ENCODE results near the gene ACRV1.

Gene ACRV1

DNA sequence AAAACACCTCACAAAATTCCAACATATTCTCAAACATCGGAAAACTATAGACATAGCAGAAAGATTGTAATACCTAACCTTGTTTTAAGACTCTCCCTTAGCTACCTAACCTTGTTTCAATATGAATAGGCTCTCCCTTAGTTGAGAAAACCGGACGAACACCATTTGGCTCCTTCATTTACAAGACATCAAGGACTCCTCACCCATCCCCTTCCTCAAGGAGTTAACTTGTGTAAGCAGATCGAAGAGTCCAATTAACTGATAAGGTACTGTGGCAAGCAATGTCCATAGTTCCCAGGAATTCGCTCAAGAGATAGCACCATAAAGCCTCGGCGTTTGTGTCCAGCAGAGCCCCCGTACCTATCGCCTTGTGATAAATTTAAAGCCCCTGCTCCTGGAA lies 4.6 kb upstream of the ACRV1 start:
- H3K9me3 ChIP-seq: no peaks in the 10 kb centered on the region
- H3K36me3 ChIP-seq (replicated peaks): no peaks in the 10 kb centered on the region
- H3K4me3 ChIP-seq: no peak overlapping the region
- H3K27me3 ChIP-seq (ENCODE audit: low read depth): no peaks in the 10 kb centered on the region
- in situ Hi-C loops (cut with MboI; ENCODE audit: low sequenced_read_pairs): loop anchor here (25.0 kb wide), 1 partner anchor 177 kb away; no protein-coding TSS in a partner anchor
- no peaks in the 10 kb centered on the region for H3K4me1 ChIP-seq
- DNase-seq (ENCODE audit: low spot score in 2 of 2): no peak

DNA sequence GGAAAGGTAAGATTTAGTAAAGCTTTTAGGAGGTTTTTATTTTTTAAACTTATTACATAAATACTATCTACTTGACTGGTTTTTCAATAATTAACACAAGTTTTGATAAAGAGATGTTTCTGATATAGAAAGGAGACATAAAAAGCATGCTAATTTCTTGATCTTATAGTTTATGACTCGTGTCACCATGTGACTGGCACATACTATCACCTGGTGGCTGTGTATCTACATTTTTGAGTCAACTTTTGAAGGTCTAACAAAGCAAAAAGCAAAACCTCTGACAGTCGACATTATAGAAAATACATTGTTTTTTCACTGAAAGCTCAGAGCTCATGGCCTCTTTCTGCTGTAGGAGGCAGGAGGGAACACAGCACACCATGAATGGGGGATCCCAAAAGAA lies 810 bp downstream of the ACRV1 start:
- H3K4me1 ChIP-seq: no peaks in the 10 kb centered on the region
- peaks cover 27% of the 10 kb centered on the region for H3K36me3 ChIP-seq (replicated peaks)
- in situ Hi-C loops (cut with MboI; ENCODE audit: low sequenced_read_pairs): loop anchor here (25.0 kb wide), 1 partner anchor 182 kb away; no protein-coding TSS in a partner anchor
- no peak overlapping the region for H3K4me3 ChIP-seq
- H3K27me3 ChIP-seq (ENCODE audit: low read depth): no peaks in the 10 kb centered on the region
- DNase-seq (ENCODE audit: low spot score in 2 of 2): no peak
- H3K9me3 ChIP-seq: no peaks in the 10 kb centered on the region

DNA sequence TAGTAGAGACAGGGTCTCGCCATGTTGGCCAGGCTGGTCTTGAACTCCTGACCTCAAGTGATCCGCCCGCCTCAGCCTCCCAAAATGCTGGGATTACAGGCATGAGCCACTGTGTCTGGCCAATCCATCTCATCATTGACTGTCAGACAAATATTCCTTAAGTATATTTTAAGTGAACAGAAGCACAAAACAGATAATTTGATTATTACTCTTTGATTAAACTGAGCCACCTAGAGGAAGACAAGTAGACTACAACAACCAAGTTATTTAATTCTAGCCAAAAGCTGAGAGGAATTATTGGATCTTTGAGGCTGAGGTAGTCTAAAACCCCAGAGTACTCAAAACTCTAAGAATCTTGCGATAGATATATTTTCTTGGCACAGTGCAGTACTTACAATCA lies 1.2 kb downstream of the ACRV1 start:
- no peak for DNase-seq (ENCODE audit: low spot score in 2 of 2)
- Histone ChIP-seq H3K36me3 (replicated peaks) (peaks cover 27% of the 10 kb centered on the region), H3K9me3 (no peaks in the 10 kb centered on the region), H3K27me3 (ENCODE audit: low read depth) (no peaks in the 10 kb centered on the region), H3K4me3 (no peak overlapping the region), H3K4me1 (no peaks in the 10 kb centered on the region)
- in situ Hi-C loops (cut with MboI; ENCODE audit: low sequenced_read_pairs): loop anchor here (25.0 kb wide), 1 partner anchor 183 kb away; no protein-coding TSS in a partner anchor

DNA sequence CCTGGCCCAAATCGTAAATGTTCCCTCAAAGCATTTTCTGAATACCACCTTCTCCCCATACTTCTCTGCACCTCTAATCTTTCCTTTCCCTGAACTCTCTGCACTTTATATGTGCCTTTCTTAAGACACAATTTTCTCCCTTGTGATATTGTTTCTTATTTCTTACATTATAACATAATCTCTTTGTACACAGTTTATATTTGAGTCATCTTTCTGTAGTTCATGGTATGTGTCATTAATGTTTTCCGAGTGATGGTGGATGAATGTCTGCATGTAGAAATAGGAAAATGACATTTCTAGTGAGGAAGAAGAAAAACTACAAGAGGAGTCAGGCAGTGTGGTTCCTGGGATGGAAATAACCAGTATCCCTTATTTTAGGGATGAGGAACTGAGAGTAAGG lies 5.5 kb downstream of the ACRV1 start:
- Histone ChIP-seq H3K9me3 (no peaks in the 10 kb centered on the region), H3K27me3 (ENCODE audit: low read depth) (no peaks in the 10 kb centered on the region), H3K4me1 (no peaks in the 10 kb centered on the region), H3K4me3 (no peak overlapping the region), H3K36me3 (replicated peaks) (peaks cover 34% of the 10 kb centered on the region)
- in situ Hi-C loops (cut with MboI; ENCODE audit: low sequenced_read_pairs): loop anchor here (25.0 kb wide), 1 partner anchor 187 kb away; no protein-coding TSS in a partner anchor
- DNase-seq (ENCODE audit: low spot score in 2 of 2): no peak

GRCh38 chr11:125674210-125674609 lies 6.4 kb downstream of the ACRV1 start:
- peaks cover 34% of the 10 kb centered on the region for H3K36me3 ChIP-seq (replicated peaks)
- no peak overlapping the region for H3K4me3 ChIP-seq
- no peaks in the 10 kb centered on the region for H3K9me3 ChIP-seq
- in situ Hi-C loops (cut with MboI; ENCODE audit: low sequenced_read_pairs): no loop called here
- no peak for DNase-seq (ENCODE audit: low spot score in 2 of 2)
- no peaks in the 10 kb centered on the region for H3K27me3 ChIP-seq (ENCODE audit: low read depth)
- no peaks in the 10 kb centered on the region for H3K4me1 ChIP-seq

DNA sequence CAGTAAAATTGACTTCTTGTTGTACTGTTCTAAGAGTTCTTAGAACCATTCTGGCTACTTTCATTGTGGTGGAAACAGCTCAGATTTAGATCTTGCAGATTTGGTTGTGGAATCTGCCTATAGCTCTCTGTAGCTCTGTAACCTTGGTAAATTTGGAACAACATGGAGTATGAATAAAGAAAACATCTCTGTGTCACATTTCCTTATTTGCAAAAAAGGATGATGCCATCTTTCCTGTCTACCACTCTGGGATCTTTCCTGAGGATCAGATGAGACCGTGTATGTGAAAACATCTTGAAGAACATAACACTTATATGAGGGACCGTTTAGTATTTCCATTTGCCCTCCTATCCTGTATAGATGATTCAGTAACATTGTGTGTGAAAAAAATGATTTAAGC lies 9.1 kb downstream of the ACRV1 start:
- Histone ChIP-seq H3K4me1 (no peaks in the 10 kb centered on the region), H3K27me3 (ENCODE audit: low read depth) (no peaks in the 10 kb centered on the region), H3K4me3 (no peak overlapping the region), H3K36me3 (replicated peaks) (peaks cover 19% of the 10 kb centered on the region), H3K9me3 (no peaks in the 10 kb centered on the region)
- in situ Hi-C loops (cut with MboI; ENCODE audit: low sequenced_read_pairs): no loop called here
- no peak for DNase-seq (ENCODE audit: low spot score in 2 of 2)

- H3K36me3 ChIP-seq (replicated peaks): peaks cover 17% of the 10 kb centered on the region
- no peak overlapping the region for H3K4me3 ChIP-seq
- in situ Hi-C loops (cut with MboI; ENCODE audit: low sequenced_read_pairs): no loop called here
Observed at GRCh38 chr11:125670172-125670571, 10.5 kb downstream of the ACRV1 start.

DNA sequence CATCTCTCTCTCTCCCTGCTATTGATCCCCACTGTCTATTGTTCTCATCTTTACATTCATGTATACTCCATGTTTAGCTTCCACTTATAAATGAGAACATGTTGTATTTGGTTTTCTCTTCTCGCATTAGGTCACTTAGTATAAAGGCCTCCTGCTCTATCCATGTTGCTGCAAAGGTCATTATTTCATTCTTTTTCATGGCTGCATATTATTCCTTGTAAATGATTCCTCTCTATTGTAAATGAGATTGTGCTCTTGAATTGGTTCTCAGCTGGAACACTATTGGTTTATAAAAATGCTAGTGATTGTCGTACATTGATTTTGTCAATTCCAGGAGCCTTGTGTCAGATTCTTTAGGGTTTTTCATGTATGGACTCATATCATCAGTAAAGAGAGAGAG lies 13.5 kb downstream of the ACRV1 start:
- Histone ChIP-seq H3K4me3 (no peak overlapping the region), H3K36me3 (replicated peaks) (peaks cover 34% of the 10 kb centered on the region), H3K9me3 (no peaks in the 10 kb centered on the region), H3K4me1 (no peaks in the 10 kb centered on the region), H3K27me3 (ENCODE audit: low read depth) (no peaks in the 10 kb centered on the region)
- DNase-seq (ENCODE audit: low spot score in 2 of 2): no peak
- in situ Hi-C loops (cut with MboI; ENCODE audit: low sequenced_read_pairs): no loop called here

More at GRCh38 chr11:125670172-125670571, 10.5 kb downstream of the ACRV1 start:
- Histone ChIP-seq H3K4me1 (no peaks in the 10 kb centered on the region), H3K9me3 (no peaks in the 10 kb centered on the region), H3K27me3 (ENCODE audit: low read depth) (no peaks in the 10 kb centered on the region)
- DNase-seq (ENCODE audit: low spot score in 2 of 2): no peak

DNA sequence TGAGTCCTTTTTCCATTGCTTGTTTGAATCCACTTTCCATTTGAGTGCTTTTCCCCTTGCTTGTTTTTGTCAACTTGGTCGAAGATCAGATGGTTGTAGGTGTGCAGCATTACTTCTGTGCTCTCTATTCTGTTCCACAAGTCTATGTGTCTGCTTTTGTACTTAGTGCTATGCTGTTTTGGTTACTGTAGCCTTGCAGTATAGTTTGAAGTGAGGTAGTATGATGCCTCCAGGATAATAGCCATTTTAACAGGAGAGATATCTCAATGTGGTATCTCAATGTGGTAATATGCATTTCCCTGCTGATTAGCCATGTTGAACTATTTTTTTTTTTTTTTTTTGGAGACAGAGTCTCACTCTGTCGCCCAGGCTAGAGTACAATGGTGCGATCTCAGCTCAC lies 16.7 kb downstream of the ACRV1 start:
- Histone ChIP-seq H3K36me3 (replicated peaks) (peaks cover 30% of the 10 kb centered on the region), H3K4me3 (no peak overlapping the region), H3K9me3 (no peaks in the 10 kb centered on the region), H3K4me1 (no peaks in the 10 kb centered on the region), H3K27me3 (ENCODE audit: low read depth) (no peaks in the 10 kb centered on the region)
- DNase-seq (ENCODE audit: low spot score in 2 of 2): no peak
- in situ Hi-C loops (cut with MboI; ENCODE audit: low sequenced_read_pairs): no loop called here

DNA sequence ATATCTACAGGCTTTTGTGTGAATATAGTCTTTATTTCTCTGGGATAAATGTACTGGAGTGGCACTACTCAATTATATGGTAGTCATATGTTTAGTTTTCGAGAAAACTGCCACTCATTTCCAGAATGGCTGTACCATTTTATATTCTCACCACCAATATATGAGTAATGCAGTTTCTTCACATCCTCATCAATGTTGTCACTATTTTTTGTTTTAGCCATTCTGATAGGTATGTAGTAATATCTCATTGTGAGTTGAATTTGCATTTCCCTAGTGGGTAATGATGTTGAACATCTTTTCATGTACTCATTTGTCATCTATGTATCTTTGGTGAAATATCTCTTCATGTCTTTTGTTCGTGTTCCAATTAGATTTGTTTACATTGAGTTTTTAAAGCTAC lies 18.0 kb downstream of the ACRV1 start:
- in situ Hi-C loops (cut with MboI; ENCODE audit: low sequenced_read_pairs): no loop called here
- Histone ChIP-seq H3K9me3 (no peaks in the 10 kb centered on the region), H3K4me1 (no peaks in the 10 kb centered on the region), H3K4me3 (no peak overlapping the region), H3K27me3 (ENCODE audit: low read depth) (no peaks in the 10 kb centered on the region), H3K36me3 (replicated peaks) (peaks cover 32% of the 10 kb centered on the region)
- no peak for DNase-seq (ENCODE audit: low spot score in 2 of 2)

GRCh38 chr11:125649465-125650166 lies 31.0 kb downstream of the ACRV1 start:
- no peaks in the 10 kb centered on the region for H3K4me1 ChIP-seq
- in situ Hi-C loops (cut with MboI; ENCODE audit: low sequenced_read_pairs): loop anchor here (25.0 kb wide), 1 partner anchor 563 kb away; the partner anchor contains the start of genes FAM118B and RPUSD4
- DNase-seq (ENCODE audit: low spot score in 2 of 2): no peak
- H3K9me3 ChIP-seq: no peaks in the 10 kb centered on the region
- H3K4me3 ChIP-seq: no peak overlapping the region
- peaks cover 41% of the 10 kb centered on the region for H3K36me3 ChIP-seq (replicated peaks)
- H3K27me3 ChIP-seq (ENCODE audit: low read depth): no peaks in the 10 kb centered on the region

- Histone ChIP-seq H3K4me3 (no peak overlapping the region), H3K4me1 (no peaks in the 10 kb centered on the region), H3K9me3 (no peaks in the 10 kb centered on the region), H3K27me3 (ENCODE audit: low read depth) (no peaks in the 10 kb centered on the region), H3K36me3 (replicated peaks) (peaks cover 61% of the 10 kb centered on the region)
- no peak for DNase-seq (ENCODE audit: low spot score in 2 of 2)
- in situ Hi-C loops (cut with MboI; ENCODE audit: low sequenced_read_pairs): loop anchor here (25.0 kb wide), 1 partner anchor 566 kb away; the partner anchor contains the start of genes FAM118B and RPUSD4
Observed at GRCh38 chr11:125645871-125646270, 34.8 kb downstream of the ACRV1 start.

DNA sequence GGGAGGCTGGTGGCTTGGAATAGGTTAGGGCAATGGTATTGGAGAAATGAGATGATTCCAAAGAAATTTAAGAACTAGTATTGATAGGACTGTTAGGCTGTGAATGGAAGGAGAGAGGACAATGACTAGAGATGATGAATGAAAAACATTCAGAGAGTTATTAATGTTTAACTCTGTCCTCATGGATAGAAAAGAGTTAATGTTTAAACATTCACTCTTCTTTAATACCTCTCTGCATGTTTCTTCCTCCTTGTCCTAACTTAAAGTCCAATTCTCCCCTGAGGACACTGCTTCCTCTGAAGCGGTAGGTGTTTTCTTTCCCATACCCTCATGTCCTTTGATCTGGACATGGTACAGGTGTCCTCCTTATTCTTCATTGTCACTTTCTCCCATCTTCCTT lies 42.3 kb downstream of the ACRV1 start:
- Histone ChIP-seq H3K4me1 (no peaks in the 10 kb centered on the region), H3K36me3 (replicated peaks) (peaks cover 79% of the 10 kb centered on the region), H3K9me3 (no peaks in the 10 kb centered on the region), H3K27me3 (ENCODE audit: low read depth) (no peaks in the 10 kb centered on the region), H3K4me3 (no peak overlapping the region)
- in situ Hi-C loops (cut with MboI; ENCODE audit: low sequenced_read_pairs): loop anchor here (25.0 kb wide), 1 partner anchor 574 kb away; the partner anchor contains the start of genes FAM118B and RPUSD4
- DNase-seq (ENCODE audit: low spot score in 2 of 2): no peak

DNA sequence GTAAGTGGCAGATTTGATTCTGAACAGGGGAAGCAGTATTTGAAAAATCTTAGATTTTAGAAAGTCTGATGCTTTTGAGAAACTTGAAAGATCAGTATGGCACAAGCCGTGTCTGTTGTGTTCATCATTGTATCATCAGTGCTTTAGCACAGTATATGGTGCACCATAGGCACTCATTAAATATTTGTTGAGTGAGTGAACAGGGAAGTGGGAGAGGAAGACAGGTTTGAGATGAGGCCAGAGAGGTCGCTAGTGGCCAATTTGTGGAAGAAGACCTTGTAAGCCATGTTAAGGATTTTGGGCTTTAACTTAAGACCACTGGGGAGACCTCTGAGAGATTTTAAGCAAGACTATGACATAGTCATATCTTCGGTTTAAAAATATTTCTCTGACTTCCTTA lies 42.8 kb downstream of the ACRV1 start:
- in situ Hi-C loops (cut with MboI; ENCODE audit: low sequenced_read_pairs): loop anchor here (25.0 kb wide), 1 partner anchor 574 kb away; the partner anchor contains the start of genes FAM118B and RPUSD4
- no peaks in the 10 kb centered on the region for H3K9me3 ChIP-seq
- peaks cover 83% of the 10 kb centered on the region for H3K36me3 ChIP-seq (replicated peaks)
- no peaks in the 10 kb centered on the region for H3K27me3 ChIP-seq (ENCODE audit: low read depth)
- no peak overlapping the region for H3K4me3 ChIP-seq
- no peaks in the 10 kb centered on the region for H3K4me1 ChIP-seq
- no peak for DNase-seq (ENCODE audit: low spot score in 2 of 2)
